ENCODE results near the gene COX17.

COX17 gene

DNA sequence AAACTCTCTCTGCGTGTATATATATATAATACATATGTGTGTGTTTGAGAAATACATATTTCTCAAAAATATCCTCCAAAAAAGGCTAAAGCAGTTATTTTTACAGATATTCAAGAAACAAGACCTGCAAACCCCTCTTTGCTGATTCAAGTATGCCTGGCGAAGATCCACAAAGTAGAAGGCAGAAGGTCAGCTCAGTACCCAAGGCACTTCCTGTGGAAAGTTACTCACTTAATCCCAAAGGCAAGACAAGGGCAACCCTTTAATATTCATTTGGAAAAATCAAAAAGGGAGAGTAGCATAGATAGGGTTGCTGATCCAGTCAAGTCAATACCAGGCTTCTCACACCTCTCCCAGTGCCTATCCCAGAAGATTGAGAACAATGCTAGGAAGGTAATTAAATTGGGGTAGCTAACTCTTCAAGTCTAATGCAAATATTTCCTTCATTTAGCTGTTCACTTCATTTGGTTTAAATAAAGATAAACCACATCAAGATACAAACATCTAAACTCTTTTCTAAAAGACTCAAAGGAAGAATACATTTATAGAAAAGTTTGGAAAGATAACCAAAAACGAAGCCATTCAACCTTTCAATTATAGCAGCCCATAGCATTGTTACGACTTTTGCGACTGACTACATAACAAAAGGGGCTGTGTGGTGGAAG, 7.2 kb downstream of the COX17 start:
- no peaks in the 10 kb centered on the region for H3K4me1 ChIP-seq (ENCODE audit: insufficient read depth, low read length)
- no peak overlapping the region for H3K9ac ChIP-seq (ENCODE audit: low read depth, low read length)
- H3K4me3 ChIP-seq (ENCODE audit: low read length), result no peak overlapping the region
- H3K36me3 ChIP-seq (ENCODE audit: insufficient read depth, low read depth, low read length), result peaks cover 64% of the 10 kb centered on the region
- no peak overlapping the region for H3K27ac ChIP-seq (ENCODE audit: low read length)
- H3K9me3 ChIP-seq (ENCODE audit: insufficient read depth, low read depth, low read length), result no peaks in the 10 kb centered on the region
- H3K27me3 ChIP-seq (ENCODE audit: insufficient read depth, low read length), result no peaks in the 10 kb centered on the region

DNA sequence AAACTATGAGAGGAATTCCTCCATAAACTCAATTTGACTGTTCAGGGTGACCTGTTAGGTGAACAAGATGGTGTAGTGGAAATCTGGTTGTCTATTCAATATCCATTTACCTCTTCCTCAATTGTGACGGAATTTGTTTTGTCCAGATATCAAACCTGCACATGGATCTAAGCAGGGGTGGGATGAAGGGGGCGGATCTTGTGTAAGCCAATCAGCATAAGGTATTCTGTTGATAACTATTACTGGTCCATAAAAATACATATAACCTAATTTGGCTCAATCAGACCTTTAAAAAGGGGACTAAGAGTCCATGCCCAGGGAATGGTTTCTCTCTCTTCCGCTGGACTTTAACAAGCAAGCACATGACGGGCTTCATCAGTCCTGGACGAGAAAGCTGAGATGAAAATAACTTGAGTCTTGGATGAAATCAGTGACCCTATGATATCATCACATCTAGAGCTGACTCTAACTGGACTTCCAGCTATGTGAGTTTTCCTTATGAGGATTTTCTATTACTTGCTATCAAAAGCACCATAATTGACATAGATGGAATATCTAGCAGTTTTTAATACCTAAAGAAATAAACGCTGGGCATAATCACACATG, 11.1 kb downstream of the COX17 start:
- Histone ChIP-seq H3K4me3 (ENCODE audit: low read length) (no peak overlapping the region), H3K9me3 (ENCODE audit: insufficient read depth, low read depth, low read length) (no peaks in the 10 kb centered on the region), H3K27ac (ENCODE audit: low read length) (no peak overlapping the region), H3K27me3 (ENCODE audit: insufficient read depth, low read length) (no peaks in the 10 kb centered on the region), H3K4me1 (ENCODE audit: insufficient read depth, low read length) (no peaks in the 10 kb centered on the region), H3K9ac (ENCODE audit: low read depth, low read length) (no peak overlapping the region), H3K36me3 (ENCODE audit: insufficient read depth, low read depth, low read length) (peaks cover 27% of the 10 kb centered on the region)

DNA sequence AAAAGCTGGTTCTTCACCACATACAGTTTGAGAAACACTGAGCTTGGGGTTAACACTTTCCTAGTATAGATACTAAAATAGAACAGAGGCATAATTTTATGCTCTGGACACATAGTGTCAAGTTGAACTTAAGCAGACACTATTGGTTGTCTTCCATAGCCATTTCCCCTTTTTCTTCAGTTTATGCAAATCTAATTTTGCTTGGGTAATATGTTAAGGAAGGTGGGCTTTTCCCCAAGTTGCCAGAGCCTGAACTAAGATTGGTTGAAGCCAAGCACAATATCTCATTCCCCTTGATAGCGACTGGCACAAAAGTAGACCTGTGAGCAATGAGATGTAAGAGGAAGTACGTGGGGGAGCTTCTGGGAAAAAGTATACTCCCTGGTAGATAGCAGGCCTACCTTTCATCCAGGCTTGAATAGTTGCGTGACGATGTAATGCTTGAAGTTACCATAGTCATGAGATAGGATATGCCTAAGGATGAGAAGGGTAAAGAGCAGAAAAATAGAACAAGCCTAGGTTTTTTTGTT, 12.3 kb downstream of the COX17 start:
- H3K4me1 ChIP-seq (ENCODE audit: insufficient read depth, low read length), result no peaks in the 10 kb centered on the region
- no peaks in the 10 kb centered on the region for H3K9me3 ChIP-seq (ENCODE audit: insufficient read depth, low read depth, low read length)
- no peak overlapping the region for H3K4me3 ChIP-seq (ENCODE audit: low read length)
- H3K27ac ChIP-seq (ENCODE audit: low read length), result no peak overlapping the region
- H3K36me3 ChIP-seq (ENCODE audit: insufficient read depth, low read depth, low read length), result peaks cover 16% of the 10 kb centered on the region
- no peaks in the 10 kb centered on the region for H3K27me3 ChIP-seq (ENCODE audit: insufficient read depth, low read length)
- no peak overlapping the region for H3K9ac ChIP-seq (ENCODE audit: low read depth, low read length)

DNA sequence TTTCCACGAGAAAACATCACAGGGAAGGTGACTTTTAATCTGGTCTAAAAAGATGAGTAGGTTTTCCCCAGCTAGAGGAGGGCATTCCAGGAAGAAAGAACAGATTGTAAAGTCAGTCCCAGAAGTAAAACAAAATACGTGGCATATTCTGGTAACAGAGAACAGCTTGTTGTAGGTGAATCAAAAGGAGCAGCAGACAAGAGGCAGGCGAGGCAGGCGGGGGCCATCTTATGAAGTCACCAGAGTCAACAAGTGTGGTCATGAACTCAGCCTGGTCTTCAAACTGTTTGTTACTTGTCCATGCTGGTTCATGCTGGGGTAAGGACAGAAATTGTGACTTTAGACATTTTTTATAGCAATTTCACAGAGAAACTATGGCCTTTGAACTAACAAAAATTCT, 12.8 kb downstream of the COX17 start:
- no peak overlapping the region for H3K27ac ChIP-seq (ENCODE audit: low read length)
- H3K27me3 ChIP-seq (ENCODE audit: insufficient read depth, low read length), result no peaks in the 10 kb centered on the region
- no peaks in the 10 kb centered on the region for H3K9me3 ChIP-seq (ENCODE audit: insufficient read depth, low read depth, low read length)
- no peaks in the 10 kb centered on the region for H3K4me1 ChIP-seq (ENCODE audit: insufficient read depth, low read length)
- H3K9ac ChIP-seq (ENCODE audit: low read depth, low read length), result no peak overlapping the region
- H3K36me3 ChIP-seq (ENCODE audit: insufficient read depth, low read depth, low read length), result peaks cover 11% of the 10 kb centered on the region
- H3K4me3 ChIP-seq (ENCODE audit: low read length), result no peak overlapping the region

DNA sequence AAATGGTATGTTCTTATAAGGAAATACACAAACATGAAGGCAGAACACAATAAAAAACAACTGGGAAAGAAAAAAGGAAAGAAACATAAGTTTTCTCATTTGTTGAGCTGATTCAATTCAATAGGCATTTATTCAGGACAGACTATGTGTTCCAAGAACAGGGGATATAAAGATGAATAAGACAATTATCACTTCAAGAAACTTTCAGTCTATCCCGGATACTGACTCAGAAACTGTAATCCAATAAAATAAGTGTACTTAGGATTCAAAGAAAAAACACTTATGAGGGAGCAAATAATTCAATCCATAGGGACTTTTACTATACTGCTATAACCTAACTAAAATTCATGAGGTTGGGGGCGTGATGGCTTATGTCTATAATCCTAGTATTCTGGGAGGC, 13.3 kb downstream of the COX17 start:
- H3K9me3 ChIP-seq (ENCODE audit: insufficient read depth, low read depth, low read length), result no peaks in the 10 kb centered on the region
- no peak overlapping the region for H3K4me3 ChIP-seq (ENCODE audit: low read length)
- H3K36me3 ChIP-seq (ENCODE audit: insufficient read depth, low read depth, low read length), result peaks cover 6% of the 10 kb centered on the region
- H3K27me3 ChIP-seq (ENCODE audit: insufficient read depth, low read length), result no peaks in the 10 kb centered on the region
- no peak overlapping the region for H3K9ac ChIP-seq (ENCODE audit: low read depth, low read length)
- H3K27ac ChIP-seq (ENCODE audit: low read length), result no peak overlapping the region
- no peaks in the 10 kb centered on the region for H3K4me1 ChIP-seq (ENCODE audit: insufficient read depth, low read length)

DNA sequence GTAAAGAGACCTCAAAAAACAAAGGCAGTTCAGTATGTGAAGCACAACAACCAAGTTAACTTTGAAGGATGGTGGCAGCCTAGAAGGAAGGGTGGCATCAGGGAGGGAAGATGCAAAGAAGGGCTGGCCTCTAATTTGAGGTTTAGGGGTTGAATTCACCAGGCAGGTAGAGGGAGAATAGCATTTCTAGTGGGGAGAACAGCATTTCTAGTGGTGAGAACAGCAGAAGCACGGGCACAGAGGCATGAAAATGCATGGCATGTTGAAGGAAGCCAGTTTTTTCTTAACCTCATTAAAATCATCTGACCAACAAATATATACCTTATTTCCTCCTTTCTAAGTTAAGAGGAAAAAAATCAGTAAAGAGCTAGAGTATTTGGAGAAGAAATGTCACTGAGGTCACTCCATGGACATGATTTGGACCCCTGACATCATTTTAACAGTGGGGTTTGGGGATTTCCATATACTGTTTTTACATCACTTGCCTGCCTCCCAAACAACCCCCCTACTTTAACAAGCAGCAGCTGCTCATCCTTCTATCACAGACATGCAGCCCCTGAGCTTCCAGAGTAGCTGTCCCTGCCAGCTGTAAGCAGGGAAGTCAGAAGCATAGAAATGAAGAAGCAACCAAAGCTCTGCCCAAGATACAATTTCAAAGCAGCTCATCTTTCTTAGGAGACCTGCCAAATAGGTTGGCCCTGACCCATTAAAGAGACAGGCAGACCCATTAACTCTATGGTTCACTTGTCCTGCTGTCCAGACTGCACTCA, 14.4 kb downstream of the COX17 start:
- Histone ChIP-seq H3K4me3 (ENCODE audit: low read length) (no peak overlapping the region), H3K27ac (ENCODE audit: low read length) (no peak overlapping the region), H3K36me3 (ENCODE audit: insufficient read depth, low read depth, low read length) (no peaks in the 10 kb centered on the region), H3K4me1 (ENCODE audit: insufficient read depth, low read length) (no peaks in the 10 kb centered on the region), H3K9ac (ENCODE audit: low read depth, low read length) (no peak overlapping the region), H3K27me3 (ENCODE audit: insufficient read depth, low read length) (no peaks in the 10 kb centered on the region), H3K9me3 (ENCODE audit: insufficient read depth, low read depth, low read length) (no peaks in the 10 kb centered on the region)

DNA sequence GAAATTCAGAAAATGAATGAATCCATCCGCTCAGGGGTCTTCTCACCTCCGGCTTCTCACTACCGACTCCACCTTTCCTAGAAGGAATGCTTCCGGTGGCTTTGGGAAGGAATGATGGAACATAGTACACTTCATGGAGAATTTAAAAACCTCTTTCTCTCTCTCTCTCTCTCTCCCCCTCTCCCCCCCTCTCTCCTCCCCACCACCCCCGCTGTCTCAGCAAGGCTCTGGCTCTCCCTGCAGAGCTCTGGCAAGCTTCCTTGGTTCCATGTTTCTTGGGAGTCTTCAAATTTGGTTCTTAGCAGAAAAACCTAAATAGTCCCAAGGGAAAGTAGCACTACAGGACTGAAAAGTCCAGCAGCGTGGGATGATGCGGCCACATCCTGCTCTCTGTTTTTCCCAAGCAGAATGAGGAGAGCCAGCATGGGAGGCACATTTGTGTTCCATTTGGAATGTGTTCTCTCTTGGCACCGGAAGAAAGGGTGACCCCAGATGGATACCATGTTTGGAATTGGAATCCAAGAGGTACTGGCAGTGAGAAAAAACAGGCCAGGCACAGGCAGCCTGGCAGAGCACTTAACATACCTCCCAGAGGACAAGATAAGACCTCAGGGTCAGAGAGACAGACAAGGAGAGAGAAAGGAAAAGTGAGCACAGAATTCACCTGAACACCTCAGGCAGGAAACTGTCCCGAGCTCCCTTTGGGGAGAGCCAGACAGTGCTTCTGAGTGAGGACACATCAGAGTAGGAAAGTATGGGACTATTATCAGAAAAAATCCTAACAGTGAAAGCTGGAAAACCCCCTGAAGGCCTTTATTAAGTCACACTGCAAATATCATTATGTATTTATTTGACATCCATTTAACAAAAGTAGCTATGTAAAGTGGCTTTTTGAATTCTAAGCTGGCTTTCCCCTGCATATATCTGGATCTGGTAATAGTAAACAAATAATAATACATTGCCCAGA, 16.4 kb downstream of the COX17 start, which contains the start of gene POPDC2:
POPDC2 (minus strand) TSS at position 116 of the 967 bp plus-strand sequence. CDS start 166 bp downstream, outside the sequence.
- Histone ChIP-seq H3K9me3 (ENCODE audit: insufficient read depth, low read depth, low read length) (no peaks in the 10 kb centered on the region), H3K4me1 (ENCODE audit: insufficient read depth, low read length) (no peaks in the 10 kb centered on the region), H3K9ac (ENCODE audit: low read depth, low read length) (no peak within 1 kb of the TSS), H3K36me3 (ENCODE audit: insufficient read depth, low read depth, low read length) (no peaks in the 10 kb centered on the region), H3K27me3 (ENCODE audit: insufficient read depth, low read length) (no peaks in the 10 kb centered on the region), H3K27ac (ENCODE audit: low read length) (no peak within 1 kb of the TSS), H3K4me3 (ENCODE audit: low read length) (no peak within 1 kb of the TSS)

DNA sequence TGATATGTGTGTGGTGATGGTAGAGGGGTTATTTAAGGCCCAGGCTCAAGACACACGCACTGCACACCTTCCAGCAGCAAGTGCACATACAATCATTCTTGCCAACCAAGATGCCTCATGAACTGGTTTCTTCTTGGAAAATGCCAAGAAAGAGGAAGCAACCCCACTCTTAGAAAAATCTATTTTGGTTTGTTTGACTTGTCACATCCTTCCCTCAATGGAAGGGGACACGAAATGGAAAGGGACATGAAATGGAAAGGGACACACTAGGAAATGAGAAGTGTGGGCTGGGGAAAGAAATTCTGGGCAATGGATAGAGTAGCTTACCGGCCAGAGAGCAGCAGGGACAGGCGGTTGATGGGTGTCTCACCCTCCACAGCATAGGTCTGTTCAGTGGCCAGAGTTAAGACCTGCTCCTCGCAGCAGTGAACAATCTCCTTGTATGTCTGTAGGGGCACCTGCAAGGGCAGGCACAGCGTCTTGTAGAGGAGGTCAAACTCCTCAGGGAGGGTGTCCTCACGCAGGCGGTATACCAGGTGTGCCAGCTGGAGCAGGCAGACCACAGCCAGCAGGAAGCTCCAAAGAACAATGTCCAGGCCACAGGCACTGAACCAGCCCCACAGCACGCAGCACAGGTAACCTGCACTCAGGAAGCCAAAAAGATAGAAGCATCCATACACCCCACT, 17.5 kb downstream of the COX17 start:
- no peaks in the 10 kb centered on the region for H3K36me3 ChIP-seq (ENCODE audit: insufficient read depth, low read depth, low read length)
- H3K9ac ChIP-seq (ENCODE audit: low read depth, low read length), result no peak overlapping the region
- H3K4me3 ChIP-seq (ENCODE audit: low read length), result no peak overlapping the region
- H3K27ac ChIP-seq (ENCODE audit: low read length), result no peak overlapping the region
- H3K4me1 ChIP-seq (ENCODE audit: insufficient read depth, low read length), result no peaks in the 10 kb centered on the region
- no peaks in the 10 kb centered on the region for H3K9me3 ChIP-seq (ENCODE audit: insufficient read depth, low read depth, low read length)
- no peaks in the 10 kb centered on the region for H3K27me3 ChIP-seq (ENCODE audit: insufficient read depth, low read length)

- Histone ChIP-seq H3K27me3 (ENCODE audit: insufficient read depth, low read length) (no peaks in the 10 kb centered on the region), H3K4me3 (ENCODE audit: low read length) (no peak overlapping the region), H3K36me3 (ENCODE audit: insufficient read depth, low read depth, low read length) (no peaks in the 10 kb centered on the region), H3K4me1 (ENCODE audit: insufficient read depth, low read length) (no peaks in the 10 kb centered on the region), H3K9ac (ENCODE audit: low read depth, low read length) (no peak overlapping the region), H3K27ac (ENCODE audit: low read length) (no peak overlapping the region), H3K9me3 (ENCODE audit: insufficient read depth, low read depth, low read length) (no peaks in the 10 kb centered on the region)
Observed at GRCh38 chr3:119658994-119659393, 18.2 kb downstream of the COX17 start.

GRCh38 chr3:119657887-119658702, 19.1 kb downstream of the COX17 start:
- Histone ChIP-seq H3K4me3 (ENCODE audit: low read length) (no peak overlapping the region), H3K9me3 (ENCODE audit: insufficient read depth, low read depth, low read length) (no peaks in the 10 kb centered on the region), H3K27me3 (ENCODE audit: insufficient read depth, low read length) (no peaks in the 10 kb centered on the region), H3K9ac (ENCODE audit: low read depth, low read length) (no peak overlapping the region), H3K27ac (ENCODE audit: low read length) (no peak overlapping the region), H3K4me1 (ENCODE audit: insufficient read depth, low read length) (no peaks in the 10 kb centered on the region), H3K36me3 (ENCODE audit: insufficient read depth, low read depth, low read length) (no peaks in the 10 kb centered on the region)
